Measurements from ENCODE around the gene RUNX3.

DNA sequence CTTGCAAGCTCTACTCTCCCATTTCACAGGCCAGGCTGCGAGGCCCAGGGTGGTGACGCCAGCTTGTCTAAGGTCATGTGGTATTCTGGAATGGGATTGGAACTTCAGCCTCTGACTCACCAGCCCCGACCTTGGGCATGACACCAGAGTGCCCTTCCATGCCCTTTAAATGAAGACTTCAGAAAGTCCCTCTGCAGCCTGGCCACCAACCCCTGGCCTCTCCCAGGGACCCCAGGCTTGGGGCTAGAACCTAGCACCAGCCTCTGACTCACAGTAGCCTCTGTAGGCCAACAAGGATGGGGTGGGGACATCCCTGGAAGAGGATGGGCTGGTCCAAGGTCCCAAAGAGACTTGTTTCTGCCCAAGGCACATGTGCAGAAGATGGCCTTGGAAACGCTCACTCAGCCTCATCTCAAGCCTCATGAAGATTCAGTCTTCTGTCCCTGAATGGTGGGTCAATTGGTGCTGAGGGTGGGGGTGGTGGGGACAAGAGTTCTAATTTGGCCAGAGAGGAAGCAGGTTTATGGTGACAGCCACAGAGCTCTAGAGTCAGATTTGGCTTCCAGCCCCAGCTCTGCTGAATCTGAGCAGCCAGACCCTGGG lies 36.1 kb upstream of the RUNX3 start:
- TF ChIP-seq TEAD4 (IDR thresholded peaks at IDR 0.05) (no peak), FOXM1 (IDR thresholded peaks at IDR 0.05; ENCODE audit: borderline replicate concordance, low read depth) (no peak), EP300 (IDR thresholded peaks at IDR 0.05; ENCODE audit: borderline replicate concordance) (no peak), ZBTB7A (IDR thresholded peaks at IDR 0.05; ENCODE audit: low read depth) (no peak), CEBPB (IDR thresholded peaks at IDR 0.05) (no peak), TAF1 (IDR thresholded peaks at IDR 0.05; ENCODE audit: low read depth) (no peak), EGR1 (IDR thresholded peaks at IDR 0.05) (no peak), CREB1 (IDR thresholded peaks at IDR 0.05; ENCODE audit: low read depth) (no peak), USF1 (IDR thresholded peaks at IDR 0.05) (no peak), YY1 (IDR thresholded peaks at IDR 0.05; ENCODE audit: low read depth) (no peak), RAD21 (IDR thresholded peaks at IDR 0.05; ENCODE audit: low read depth) (no peak)
- TF ChIP-seq, protein P1, sequence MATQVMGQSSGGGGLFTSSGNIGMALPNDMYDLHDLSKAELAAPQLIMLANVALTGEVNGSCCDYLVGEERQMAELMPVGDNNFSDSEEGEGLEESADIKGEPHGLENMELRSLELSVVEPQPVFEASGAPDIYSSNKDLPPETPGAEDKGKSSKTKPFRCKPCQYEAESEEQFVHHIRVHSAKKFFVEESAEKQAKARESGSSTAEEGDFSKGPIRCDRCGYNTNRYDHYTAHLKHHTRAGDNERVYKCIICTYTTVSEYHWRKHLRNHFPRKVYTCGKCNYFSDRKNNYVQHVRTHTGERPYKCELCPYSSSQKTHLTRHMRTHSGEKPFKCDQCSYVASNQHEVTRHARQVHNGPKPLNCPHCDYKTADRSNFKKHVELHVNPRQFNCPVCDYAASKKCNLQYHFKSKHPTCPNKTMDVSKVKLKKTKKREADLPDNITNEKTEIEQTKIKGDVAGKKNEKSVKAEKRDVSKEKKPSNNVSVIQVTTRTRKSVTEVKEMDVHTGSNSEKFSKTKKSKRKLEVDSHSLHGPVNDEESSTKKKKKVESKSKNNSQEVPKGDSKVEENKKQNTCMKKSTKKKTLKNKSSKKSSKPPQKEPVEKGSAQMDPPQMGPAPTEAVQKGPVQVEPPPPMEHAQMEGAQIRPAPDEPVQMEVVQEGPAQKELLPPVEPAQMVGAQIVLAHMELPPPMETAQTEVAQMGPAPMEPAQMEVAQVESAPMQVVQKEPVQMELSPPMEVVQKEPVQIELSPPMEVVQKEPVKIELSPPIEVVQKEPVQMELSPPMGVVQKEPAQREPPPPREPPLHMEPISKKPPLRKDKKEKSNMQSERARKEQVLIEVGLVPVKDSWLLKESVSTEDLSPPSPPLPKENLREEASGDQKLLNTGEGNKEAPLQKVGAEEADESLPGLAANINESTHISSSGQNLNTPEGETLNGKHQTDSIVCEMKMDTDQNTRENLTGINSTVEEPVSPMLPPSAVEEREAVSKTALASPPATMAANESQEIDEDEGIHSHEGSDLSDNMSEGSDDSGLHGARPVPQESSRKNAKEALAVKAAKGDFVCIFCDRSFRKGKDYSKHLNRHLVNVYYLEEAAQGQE (IDR thresholded peaks at IDR 0.05; ENCODE audit: low read depth) = no peak
- TF ChIP-seq, protein P2, sequence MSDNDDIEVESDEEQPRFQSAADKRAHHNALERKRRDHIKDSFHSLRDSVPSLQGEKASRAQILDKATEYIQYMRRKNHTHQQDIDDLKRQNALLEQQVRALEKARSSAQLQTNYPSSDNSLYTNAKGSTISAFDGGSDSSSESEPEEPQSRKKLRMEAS (IDR thresholded peaks at IDR 0.05) = no peak
